GM19463 (cell line): ENCODE measurements around the gene MCTS1.
"Not testable (repeated sequence)": the region's sequence is repeated elsewhere in the genome, so short reads cannot be mapped to it uniquely, and the experiment has no call there.

Source experiments
- ATAC-seq: cut with Tn5 transposase; IDR thresholded peaks from one replicate; pipeline ENCODE4 v1.9.1; 2021; ENCODE audit warnings: mild to moderate bottlenecking, moderate library complexity; ENCODE audit not compliant: unreplicated experiment

The MCTS1 gene, protein sequence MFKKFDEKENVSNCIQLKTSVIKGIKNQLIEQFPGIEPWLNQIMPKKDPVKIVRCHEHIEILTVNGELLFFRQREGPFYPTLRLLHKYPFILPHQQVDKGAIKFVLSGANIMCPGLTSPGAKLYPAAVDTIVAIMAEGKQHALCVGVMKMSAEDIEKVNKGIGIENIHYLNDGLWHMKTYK

DNA sequence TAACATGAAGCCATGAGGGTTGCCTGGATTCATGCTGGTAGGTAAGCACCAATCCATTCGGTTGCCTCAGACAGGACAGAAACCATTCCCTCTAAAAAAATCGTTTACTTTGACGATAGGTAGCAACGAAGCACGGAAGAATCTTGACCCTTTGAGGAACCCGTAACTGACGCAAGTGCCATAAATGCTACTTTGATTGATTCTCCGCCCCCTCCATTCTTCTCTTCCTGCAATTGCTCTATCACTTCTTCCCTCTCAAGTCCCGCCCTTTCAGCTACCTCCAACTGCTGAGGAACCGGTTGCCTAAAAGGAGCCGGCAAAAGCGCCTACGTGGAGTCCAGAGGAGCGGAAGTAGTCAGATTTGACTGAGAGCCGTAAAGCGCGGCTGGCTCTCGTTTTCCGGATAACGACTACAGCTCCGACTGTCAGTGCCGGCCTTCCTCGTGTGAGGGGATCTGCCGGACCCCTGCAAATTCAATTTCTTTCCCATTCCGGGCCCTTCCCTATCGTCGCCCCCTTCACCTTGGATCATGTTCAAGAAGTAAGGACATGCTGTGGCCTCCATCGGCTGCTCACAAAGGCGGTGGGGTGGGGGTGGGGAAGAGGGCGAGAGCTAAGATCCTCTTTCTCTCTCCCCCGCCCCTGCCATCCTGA lies at the start of gene MCTS1:
Gene MCTS1 (plus strand): TSS at position 395 of the 654 bp plus-strand sequence. CDS start 136 bp downstream, at position 531.
- peak; percentile 93 for ATAC-seq

- ATAC-seq, result no peak
Observed at GRCh38 chrX:120556251-120556650, 47.6 kb upstream of the MCTS1 start.

DNA sequence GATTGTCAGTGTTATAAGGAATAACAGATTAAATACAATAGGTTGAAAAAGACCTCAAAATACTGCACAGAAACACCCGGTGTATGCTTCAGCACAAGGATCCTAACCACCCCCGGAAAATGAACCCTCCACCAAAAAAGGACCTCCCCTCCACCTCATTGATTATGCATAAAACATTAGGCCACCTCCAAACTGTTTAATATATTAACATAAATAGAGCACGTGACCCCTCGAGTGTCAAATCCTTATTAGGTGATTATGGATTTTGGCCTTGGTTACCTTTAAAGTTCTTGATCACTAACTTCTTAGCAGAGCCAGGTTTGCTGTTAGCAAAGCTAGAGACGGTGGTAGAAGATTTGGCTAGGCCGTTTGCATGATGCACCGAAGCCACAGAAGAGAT lies 44.1 kb upstream of the MCTS1 start:
- no peak for ATAC-seq

DNA sequence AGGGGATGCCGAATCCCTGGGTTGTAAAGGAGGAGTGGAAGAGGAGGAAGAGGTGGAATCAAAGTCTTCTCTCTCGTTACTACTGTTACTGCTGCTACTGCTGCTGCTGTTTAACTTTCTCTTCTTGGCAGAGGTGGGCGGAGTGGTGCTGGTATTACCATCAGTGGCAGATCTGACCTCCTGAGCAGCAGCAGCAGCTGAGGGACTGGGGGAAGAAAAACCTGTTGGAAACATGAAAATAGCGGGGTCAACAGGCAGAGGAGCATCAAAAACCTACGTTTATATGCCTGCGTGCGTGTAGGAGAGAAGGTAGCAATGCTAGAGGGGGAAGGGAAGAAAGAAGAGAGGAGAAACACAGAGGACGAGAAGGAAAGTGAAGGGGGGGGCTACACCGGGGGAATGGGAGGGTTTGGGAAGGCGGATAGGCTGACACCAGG lies 43.5 kb upstream of the MCTS1 start:
- peak; percentile 32 for ATAC-seq

DNA sequence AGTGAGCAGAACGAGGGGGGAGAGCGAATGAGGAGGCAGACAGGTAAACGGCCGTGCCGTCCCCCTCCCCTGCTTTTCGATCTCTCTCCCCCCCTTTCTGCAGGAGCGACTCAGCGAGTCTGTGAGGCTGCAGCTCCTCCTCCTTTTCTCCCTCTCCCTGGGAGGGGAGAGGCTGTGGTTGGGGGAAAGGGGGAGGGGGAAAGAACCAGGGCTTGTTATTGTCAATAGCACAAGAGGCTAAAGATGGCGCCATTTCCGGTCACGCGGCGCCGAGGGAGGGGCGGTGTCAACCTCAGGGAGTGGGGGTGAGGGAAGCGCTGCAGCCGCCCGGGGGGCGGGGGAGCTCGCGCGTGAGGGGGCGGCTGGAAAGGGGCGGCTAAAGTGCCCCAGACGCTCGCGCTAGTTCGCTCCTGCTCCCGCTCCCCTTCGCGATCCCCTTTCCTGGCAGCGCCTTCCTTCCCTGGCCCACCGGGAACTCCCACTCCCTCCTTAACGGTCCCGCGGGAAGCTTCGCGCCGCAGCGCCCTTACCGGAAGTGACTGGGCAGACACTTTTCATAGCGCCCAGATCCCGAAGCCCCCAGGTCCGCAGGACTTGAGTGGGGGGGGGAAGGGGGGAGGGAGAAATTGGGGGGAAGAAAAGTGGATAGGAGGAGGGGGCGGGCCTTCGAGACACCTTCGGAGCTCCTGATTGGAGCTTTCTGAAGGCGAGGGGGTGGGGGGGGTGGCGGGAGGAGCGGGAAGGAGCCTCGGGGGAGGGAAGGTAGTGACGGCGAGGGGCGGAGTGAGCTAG lies 42.9 kb upstream of the MCTS1 start, which contains the start of gene CUL4B:
Gene CUL4B (minus strand): TSS at position 121 of the 792 bp plus-strand sequence. CDS start 324 bp downstream, outside the sequence.
- ATAC-seq, result peak; percentile 79

DNA sequence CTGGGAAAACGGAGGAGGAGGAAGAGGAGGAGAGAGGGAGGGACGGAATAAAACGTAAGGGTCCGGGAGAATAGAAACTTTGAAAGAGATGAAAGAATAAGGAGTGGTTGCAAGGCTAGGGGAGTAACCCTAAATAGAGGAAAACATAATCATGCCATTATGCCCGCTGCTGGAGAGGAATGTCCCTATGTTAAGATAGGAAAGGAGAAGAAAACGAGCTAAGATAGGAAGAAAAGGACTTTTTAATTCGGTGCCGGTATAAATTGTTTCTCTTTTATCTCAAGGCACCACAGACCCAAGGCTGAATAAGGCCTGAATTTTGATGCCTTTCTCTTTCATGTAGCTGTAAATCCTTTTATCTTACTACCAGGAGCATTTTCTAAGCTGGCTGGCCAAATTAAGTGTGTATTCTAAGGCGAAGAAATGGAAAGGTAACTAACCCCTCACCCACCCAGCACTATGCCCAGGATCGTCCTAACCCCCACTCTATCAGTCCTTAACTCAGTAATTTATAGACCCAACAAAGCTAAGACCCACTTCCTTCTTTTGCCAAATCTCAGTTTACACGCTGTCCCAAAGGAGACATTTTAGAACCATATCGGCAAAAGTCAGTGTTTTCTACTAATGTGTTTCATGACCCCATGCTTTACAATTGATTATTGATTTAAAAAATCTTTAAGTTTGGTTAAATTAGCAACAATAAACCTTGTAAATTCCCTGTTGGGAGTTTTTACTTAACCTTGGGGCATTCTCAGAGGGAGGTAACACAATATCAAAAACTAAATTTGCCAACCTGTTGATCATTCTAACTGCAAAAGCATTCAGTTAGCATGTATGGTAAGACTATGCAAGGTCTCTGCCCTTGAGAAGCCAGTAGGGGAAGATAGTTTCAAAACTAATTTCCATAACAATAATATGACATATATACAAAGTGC lies 42.0 kb upstream of the MCTS1 start:
- ATAC-seq, result no peak

DNA sequence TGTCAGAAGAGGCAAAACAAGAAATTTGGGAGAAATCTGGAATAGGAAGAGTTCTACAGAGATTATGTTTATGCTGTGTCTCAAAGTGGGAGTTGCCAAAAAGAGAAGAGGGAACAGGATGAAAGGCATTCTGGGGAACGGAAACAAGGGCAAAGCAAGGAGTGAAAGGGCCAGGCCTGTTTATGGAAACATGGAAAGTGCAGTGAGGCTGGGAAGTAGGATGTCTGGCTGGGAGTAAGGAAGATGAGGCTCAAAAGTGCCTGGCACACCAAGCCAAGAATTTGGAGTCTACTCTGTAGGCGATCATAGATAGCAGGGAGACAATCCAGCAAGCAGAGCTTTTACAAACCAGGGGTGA lies 41.4 kb upstream of the MCTS1 start:
- ATAC-seq, result no peak

GRCh38 chrX:120564925-120565324 lies 39.0 kb upstream of the MCTS1 start:
- no peak for ATAC-seq

DNA sequence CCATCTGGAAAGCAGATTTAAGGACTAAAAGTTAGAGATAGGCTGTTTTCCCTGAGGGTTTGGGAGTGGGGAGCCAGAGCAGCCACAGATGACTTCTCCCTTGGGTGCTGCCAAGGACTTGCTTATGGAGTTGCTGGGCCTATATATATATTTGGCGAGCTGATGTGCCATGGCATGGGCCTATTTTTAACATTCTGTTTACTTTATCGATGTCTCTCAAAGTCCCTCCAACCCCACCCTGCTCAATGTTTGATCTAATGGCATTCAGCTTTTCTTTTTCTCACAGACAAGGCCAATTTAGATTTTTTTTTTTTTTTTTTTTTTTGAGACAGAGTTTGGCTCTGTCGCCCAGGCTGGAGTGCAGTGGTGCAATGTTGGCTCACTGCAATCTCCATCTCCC lies 37.1 kb upstream of the MCTS1 start:
- ATAC-seq, result no peak

DNA sequence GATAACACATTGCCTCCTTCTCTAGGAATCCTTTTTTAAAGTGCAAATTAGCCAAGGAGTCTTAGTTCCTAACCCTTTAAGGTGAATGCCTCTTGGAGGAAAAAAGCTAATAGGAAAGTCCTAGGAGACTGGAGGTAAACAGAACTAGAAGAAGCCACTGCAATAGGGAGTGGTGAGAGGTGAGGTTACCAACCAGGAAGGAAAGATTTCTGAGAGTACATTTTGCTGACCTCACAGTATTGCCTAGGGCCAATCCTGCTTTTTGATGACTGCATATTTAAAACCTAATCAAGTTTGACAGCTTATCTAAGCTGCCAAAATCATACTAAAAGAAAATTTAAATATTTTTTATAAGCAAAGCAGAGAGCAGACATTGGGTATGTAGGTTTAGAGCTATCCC lies 35.9 kb upstream of the MCTS1 start:
- ATAC-seq, result no peak

DNA sequence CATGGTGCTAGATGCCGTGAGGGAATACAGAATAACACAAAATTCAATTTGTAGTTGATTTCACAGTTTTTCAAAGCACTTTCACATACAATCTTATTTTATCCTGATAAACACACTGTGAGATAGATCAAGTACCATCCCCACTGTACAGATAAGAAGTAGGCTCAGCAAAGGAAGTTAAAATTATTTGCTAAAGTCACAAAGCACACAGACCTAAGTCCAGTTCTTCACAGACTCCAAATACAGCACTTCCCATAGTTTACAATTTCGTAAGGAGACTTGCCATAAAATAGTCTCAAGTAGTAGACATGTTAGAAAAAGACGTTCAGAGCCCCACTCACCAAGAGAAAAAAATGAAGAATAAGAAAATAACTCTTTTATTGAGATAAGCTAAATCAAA lies 35.3 kb upstream of the MCTS1 start:
- no peak for ATAC-seq

- ATAC-seq, result no peak
Observed at GRCh38 chrX:120570011-120570600, 33.8 kb upstream of the MCTS1 start.

DNA sequence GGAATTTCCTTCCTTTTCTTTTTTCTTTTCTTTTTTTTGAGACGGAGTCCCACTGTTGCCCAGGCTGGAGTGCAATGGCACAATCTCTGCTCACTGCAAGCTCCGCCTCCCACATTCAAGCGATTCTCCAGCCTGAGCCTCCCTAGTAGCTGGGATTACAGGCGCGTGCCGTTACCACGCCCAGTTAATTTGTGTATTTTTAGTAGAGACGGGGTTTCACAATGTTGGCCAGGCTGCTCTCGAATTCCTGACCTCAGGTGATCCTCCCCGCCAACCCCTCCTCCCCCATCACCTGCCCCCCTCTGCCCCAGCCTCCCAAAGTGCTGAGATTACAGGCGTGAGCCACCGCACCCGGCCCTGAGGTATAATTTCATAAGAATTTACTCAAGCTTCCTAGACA lies 30.1 kb upstream of the MCTS1 start:
- not testable (repeated sequence) for ATAC-seq

DNA sequence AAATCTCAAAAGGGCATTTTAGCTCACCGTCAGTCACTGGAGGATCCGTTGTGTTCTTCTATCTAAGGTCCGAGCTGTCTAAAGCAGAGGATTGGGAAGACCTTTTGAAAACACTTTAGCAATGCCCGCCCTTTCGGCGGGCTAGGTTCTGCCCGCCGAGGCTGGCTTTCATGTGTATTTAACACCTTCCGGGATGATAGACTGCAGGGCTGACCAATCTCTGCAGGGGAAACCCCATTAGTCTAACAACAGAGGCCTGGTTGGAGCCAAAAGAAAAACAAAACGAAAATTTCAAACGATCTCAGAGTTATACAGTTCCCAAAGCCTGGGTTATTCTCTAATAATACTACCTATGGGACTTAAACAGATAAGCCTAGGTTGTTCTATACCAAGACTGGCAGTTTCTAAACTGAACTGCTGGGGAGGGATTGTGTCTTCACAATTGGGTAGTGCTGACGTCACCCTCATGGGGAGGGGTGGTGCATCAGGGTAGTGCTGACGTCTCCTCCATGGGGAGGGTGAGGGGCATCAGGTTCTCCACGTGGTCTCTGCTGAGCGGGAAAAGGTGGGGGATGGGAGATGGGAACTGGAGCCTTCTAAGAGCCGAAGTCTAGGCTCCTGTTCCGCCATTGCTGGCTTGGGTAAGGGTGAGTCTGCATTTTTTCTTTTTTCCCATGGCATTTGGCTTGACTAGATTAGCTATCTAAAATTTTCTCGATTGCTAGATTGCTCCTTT lies 28.4 kb upstream of the MCTS1 start:
- ATAC-seq, result no peak

- no peak for ATAC-seq
Observed at GRCh38 chrX:120585702-120586101, 18.2 kb upstream of the MCTS1 start.

GRCh38 chrX:120604361-120604782 lies 471 bp downstream of the MCTS1 start:
- ATAC-seq, result peak; percentile 54

DNA sequence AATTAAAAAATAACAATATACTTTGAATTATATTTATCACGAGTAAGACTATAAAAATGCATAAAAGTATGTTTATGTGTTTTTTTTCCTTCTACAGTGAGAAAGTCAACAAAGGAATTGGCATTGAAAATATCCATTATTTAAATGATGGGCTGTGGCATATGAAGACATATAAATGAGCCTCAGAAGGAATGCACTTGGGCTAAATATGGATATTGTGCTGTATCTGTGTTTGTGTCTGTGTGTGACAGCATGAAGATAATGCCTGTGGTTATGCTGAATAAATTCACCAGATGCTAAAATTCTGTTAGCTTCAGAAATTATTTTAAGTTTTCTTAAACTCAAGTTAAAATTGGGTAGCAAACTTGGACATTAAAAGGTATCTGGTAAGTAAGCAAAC lies 8.2 kb downstream of the MCTS1 start:
- ATAC-seq, result no peak

DNA sequence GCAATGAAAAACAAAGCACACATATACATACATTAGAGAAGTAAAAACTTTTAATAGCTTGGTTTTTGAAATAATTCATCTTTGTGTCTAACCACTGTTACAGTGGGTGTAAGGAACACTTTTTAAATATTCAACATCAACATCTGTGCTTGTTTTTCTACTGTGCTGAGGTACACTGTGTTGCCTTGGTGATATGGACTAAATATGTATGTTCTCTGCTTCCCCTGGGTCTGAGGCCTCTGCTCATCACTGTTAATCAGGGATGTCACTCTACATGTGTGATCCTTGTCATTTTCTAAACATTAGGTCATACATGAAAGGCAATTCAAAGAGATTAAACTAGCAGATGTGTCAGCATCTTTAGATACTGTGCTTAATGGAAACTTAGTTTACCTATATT lies 10.9 kb downstream of the MCTS1 start:
- ATAC-seq, result no peak

DNA sequence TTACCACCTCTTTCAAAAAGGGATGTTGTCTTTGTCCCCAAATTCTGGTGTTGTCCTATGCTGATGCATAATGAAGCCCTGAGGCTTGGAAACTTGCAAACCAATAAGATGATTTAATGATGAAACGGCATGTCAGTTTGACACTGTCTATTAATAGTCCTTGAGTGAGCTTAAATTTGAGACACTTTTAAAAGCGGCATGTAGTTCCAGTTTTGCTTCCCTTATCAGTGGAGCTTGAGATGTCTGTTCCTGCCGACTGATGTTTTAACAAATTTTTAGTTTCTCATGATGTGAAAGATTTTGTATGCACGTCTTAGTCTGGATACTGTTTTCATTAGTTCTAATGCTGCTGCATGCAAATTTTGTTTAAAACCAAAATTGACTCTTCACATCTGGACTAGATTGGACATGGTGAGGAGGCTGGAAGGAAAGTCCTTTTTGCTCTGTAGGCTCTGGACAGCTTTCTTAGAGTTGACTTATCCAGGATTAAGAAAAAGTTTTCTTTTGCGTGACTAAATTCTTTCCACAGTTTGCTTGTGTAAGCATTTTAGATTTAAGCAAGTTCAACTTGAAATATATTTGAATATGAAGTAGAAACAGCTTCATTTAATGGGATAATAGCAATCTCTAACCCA lies 14.2 kb downstream of the MCTS1 start:
- ATAC-seq, result no peak
